Motor neuron (in vitro differentiated cells): ENCODE measurements around the gene CCDC181. TPM values are rescaled to one million over a fixed set of nuclear protein-coding genes. Genes with fewer than 3 reads are reported as not detected.
"Not testable (repeated sequence)": the region's sequence is repeated elsewhere in the genome, so short reads cannot be mapped to it uniquely, and the experiment has no call there.

Experiments
- ATAC-seq, 8 experiments: fragments of 200-7000 bp; cut with Tn5 transposase; replicated peaks in 6 of 8; 2 replicates each; pipeline ENCODE4 v1.8.0; 2021; ENCODE audit warnings: mild to moderate bottlenecking in 8 of 8, moderate library complexity in 8 of 8
- H3K27ac ChIP-seq, 2 donors: fragments of 250-450 bp; sonication (Bioruptor Pico); 2 replicates each; pipeline ENCODE4 v1.9.0; 2021; ENCODE audit warnings: antibody characterized with exemption in 2 of 2, mild to moderate bottlenecking in 2 of 2, moderate library complexity in 1 of 2
- H3K4me1 ChIP-seq, 2 donors: fragments of 250-450 bp; sonication (Bioruptor Pico); replicated peaks in 1 of 2; 2 replicates each; pipeline ENCODE4 v1.6.1; 2021; ENCODE audit warnings: antibody characterized with exemption in 2 of 2, mild to moderate bottlenecking in 2 of 2, moderate library complexity in 1 of 2
- H3K4me3 ChIP-seq, 5 donors: fragments of 250-450 bp; sonication (Bioruptor Pico); 2 replicates each; pipeline ENCODE4 v1.9.0; 2021; ENCODE audit warnings: antibody characterized with exemption in 5 of 5, mild to moderate bottlenecking in 5 of 5, moderate library complexity in 4 of 5
- WGBS, 10 experiments: fragments of 450-650 bp; shearing (Covaris generic); methylation state at CpG; one replicate each; pipeline ENCODE4 v1.0.0; 2022; 5-methylcytosine and 5-hydroxymethylcytosine counted together
- in situ Hi-C, 9 experiments: fragments of 400-800 bp; cut with MboI; loops; one replicate each; pipeline ENCODE4 v1.15.0; 2021; ENCODE audit warnings: low sequenced_read_pairs in 9 of 9, low pct_unique_long_range_greater_than_20kb in 2 of 9; ENCODE audit not compliant: unreplicated experiment in 9 of 9
- total RNA-seq, 8 experiments: library from RNA; unstranded; fragments of 300-600 nt; gene quantifications; 2 replicates each; pipeline versions ENCODE4 v1.2.3 to v1.2.4, GENCODE V29; 2022

CCDC181 gene
- total RNA-seq, 8 experiments from 2014 or later, result 0.20 to 37.4 (median 27.3) TPM

- no peak for ATAC-seq
- H3K4me1 ChIP-seq, result no peaks in the 10 kb centered on the region
- no peak overlapping the region for H3K4me3 ChIP-seq
- in situ Hi-C loops, result no loop called here
- 36 to 100% (median 100%) methylated on average over 1 of the region's 1 CpG for WGBS, 10 experiments
- H3K27ac ChIP-seq, result no peak overlapping the region
Measured at GRCh38 chr1:169457443-169457842, 30.2 kb upstream of the CCDC181 start.

GRCh38 chr1:169456029-169456428 is 28.8 kb upstream of the CCDC181 start:
- WGBS, 10 experiments, result 50 to 100% (median 86%) methylated on average over 1 to 2 of the region's 2 CpGs
- H3K27ac ChIP-seq, result no peak overlapping the region
- in situ Hi-C loops, result no loop called here
- no peaks in the 10 kb centered on the region for H3K4me1 ChIP-seq
- no peak overlapping the region for H3K4me3 ChIP-seq
- ATAC-seq, result no peak

- WGBS, 10 experiments, result 88 to 100% (median 97%) methylated on average over 2 of the region's 2 CpGs
- H3K4me1 ChIP-seq, result no peaks in the 10 kb centered on the region
Measured at GRCh38 chr1:169452921-169453320, 25.6 kb upstream of the CCDC181 start.

GRCh38 chr1:169451218-169451824 is 24.0 kb upstream of the CCDC181 start:
- Histone ChIP-seq H3K27ac (no peak overlapping the region), H3K4me3 (no peak overlapping the region), H3K4me1 (no peaks in the 10 kb centered on the region)
- in situ Hi-C loops, result no loop called here
- ATAC-seq, result peak in 3 of 8 experiments; percentile 72 to 94 (median 89)
- 0 to 100% (median 85%) methylated on average over 1 of the region's 1 CpG; no CpG with 5 or more reads in 2 of the 10 experiments for WGBS, 10 experiments

More at GRCh38 chr1:169452921-169453320, 25.6 kb upstream of the CCDC181 start:
- in situ Hi-C loops, result no loop called here
- Histone ChIP-seq H3K27ac (no peak overlapping the region), H3K4me3 (no peak overlapping the region)
- ATAC-seq, result no peak

- Histone ChIP-seq H3K27ac (no peak overlapping the region), H3K4me1 (no peaks in the 10 kb centered on the region), H3K4me3 (no peak overlapping the region)
- in situ Hi-C loops, result no loop called here
- WGBS, 10 experiments, result 20 to 91% (median 66%) methylated on average over 1 to 3 of the region's 3 CpGs
- no peak for ATAC-seq
Measured at GRCh38 chr1:169443923-169444322, 16.6 kb upstream of the CCDC181 start.

GRCh38 chr1:169426174-169426705 is 1.0 kb downstream of the CCDC181 start:
- no peak for ATAC-seq
- no peak overlapping the region for H3K27ac ChIP-seq
- WGBS, 10 experiments, result 18 to 43% (median 35%) methylated on average over 2 to 6 of the region's 6 CpGs
- peak overlapping the region; percentile 55 to 68 (median 60) for H3K4me3 ChIP-seq
- in situ Hi-C loops, result no loop called here
- peaks cover 6 to 12% of the 10 kb centered on the region in 2 donors for H3K4me1 ChIP-seq

GRCh38 chr1:169421309-169421708 is 6.0 kb downstream of the CCDC181 start:
- 50 to 100% (median 73%) methylated on average over 1 to 5 of the region's 5 CpGs; no CpG with 5 or more reads in 1 of the 10 experiments for WGBS, 10 experiments
- H3K4me1 ChIP-seq, result peaks cover 4 to 13% of the 10 kb centered on the region in 2 donors
- H3K4me3 ChIP-seq, result no peak overlapping the region
- in situ Hi-C loops, result no loop called here
- no peak overlapping the region for H3K27ac ChIP-seq
- ATAC-seq, result no peak

GRCh38 chr1:169414952-169415351 is 12.3 kb downstream of the CCDC181 start:
- H3K4me1 ChIP-seq, result no peaks in the 10 kb centered on the region
- no peak overlapping the region for H3K4me3 ChIP-seq
- peak in 1 of 8 experiments; percentile 59 for ATAC-seq
- no peak overlapping the region for H3K27ac ChIP-seq
- WGBS, 10 experiments, result 0 to 100% (median 90%) methylated on average over 1 to 2 of the region's 2 CpGs
- in situ Hi-C loops, result no loop called here

- H3K4me1 ChIP-seq, H3K27ac ChIP-seq, H3K4me3 ChIP-seq, in situ Hi-C loops, ATAC-seq: not testable (repeated sequence)
- 17 to 100% (median 93%) methylated on average over 1 to 4 of the region's 5 CpGs; no CpG with 5 or more reads in 5 of the 10 experiments for WGBS, 10 experiments
Measured at GRCh38 chr1:169408340-169408739, 18.9 kb downstream of the CCDC181 start.

GRCh38 chr1:169402578-169402977 is 24.7 kb downstream of the CCDC181 start:
- H3K27ac ChIP-seq, ATAC-seq, H3K4me1 ChIP-seq, H3K4me3 ChIP-seq, in situ Hi-C loops: not testable (repeated sequence)
- 60 to 100% methylated on average over 1 of the region's 1 CpG; no CpG with 5 or more reads in 8 of the 10 experiments for WGBS, 10 experiments

- no peak overlapping the region for H3K4me3 ChIP-seq
- H3K4me1 ChIP-seq, result no peaks in the 10 kb centered on the region
- WGBS, 10 experiments, result 0 to 100% (median 86%) methylated on average over 1 to 3 of the region's 3 CpGs
- in situ Hi-C loops, result loop anchor here in 1 of 9 experiments (25.0 kb wide), 1 partner anchor 141 kb away; no protein-coding TSS in a partner anchor
- peak in 2 of 8 experiments; percentile 32 to 84 for ATAC-seq
- no peak overlapping the region for H3K27ac ChIP-seq
Measured at GRCh38 chr1:169395955-169396354, 31.3 kb downstream of the CCDC181 start.

GRCh38 chr1:169392406-169392805 is 34.9 kb downstream of the CCDC181 start:
- WGBS, 10 experiments, result 83 to 100% (median 100%) methylated on average over 1 of the region's 1 CpG; no CpG with 5 or more reads in 4 of the 10 experiments
- Histone ChIP-seq H3K27ac (no peak overlapping the region), H3K4me3 (no peak overlapping the region), H3K4me1 (no peaks in the 10 kb centered on the region)
- in situ Hi-C loops, result loop anchor here in 1 of 9 experiments (25.0 kb wide), 1 partner anchor 145 kb away; no protein-coding TSS in a partner anchor
- ATAC-seq, result no peak

- Histone ChIP-seq H3K4me1 (no peaks in the 10 kb centered on the region), H3K4me3 (no peak overlapping the region), H3K27ac (no peak overlapping the region)
- no peak for ATAC-seq
- in situ Hi-C loops, result loop anchor here in 1 of 9 experiments (25.0 kb wide), 1 partner anchor 147 kb away; no protein-coding TSS in a partner anchor
Measured at GRCh38 chr1:169390303-169390702, 37.0 kb downstream of the CCDC181 start.

- no peak overlapping the region for H3K27ac ChIP-seq
- in situ Hi-C loops, result loop anchor here in 1 of 9 experiments (25.0 kb wide), 1 partner anchor 150 kb away; no protein-coding TSS in a partner anchor
- no peak overlapping the region for H3K4me3 ChIP-seq
- peak in 2 of 8 experiments; percentile 34 to 56 for ATAC-seq
- no peaks in the 10 kb centered on the region for H3K4me1 ChIP-seq
Measured at GRCh38 chr1:169387399-169387798, 39.9 kb downstream of the CCDC181 start.
